GM21423 (cell line): ENCODE data around the gene NCK2.

Experiments used
- ATAC-seq: cut with Tn5 transposase; IDR thresholded peaks from one replicate; pipeline ENCODE4 v1.9.1; 2021; ENCODE audit warnings: mild to moderate bottlenecking, moderate library complexity; ENCODE audit not compliant: unreplicated experiment

The NCK2 gene

DNA sequence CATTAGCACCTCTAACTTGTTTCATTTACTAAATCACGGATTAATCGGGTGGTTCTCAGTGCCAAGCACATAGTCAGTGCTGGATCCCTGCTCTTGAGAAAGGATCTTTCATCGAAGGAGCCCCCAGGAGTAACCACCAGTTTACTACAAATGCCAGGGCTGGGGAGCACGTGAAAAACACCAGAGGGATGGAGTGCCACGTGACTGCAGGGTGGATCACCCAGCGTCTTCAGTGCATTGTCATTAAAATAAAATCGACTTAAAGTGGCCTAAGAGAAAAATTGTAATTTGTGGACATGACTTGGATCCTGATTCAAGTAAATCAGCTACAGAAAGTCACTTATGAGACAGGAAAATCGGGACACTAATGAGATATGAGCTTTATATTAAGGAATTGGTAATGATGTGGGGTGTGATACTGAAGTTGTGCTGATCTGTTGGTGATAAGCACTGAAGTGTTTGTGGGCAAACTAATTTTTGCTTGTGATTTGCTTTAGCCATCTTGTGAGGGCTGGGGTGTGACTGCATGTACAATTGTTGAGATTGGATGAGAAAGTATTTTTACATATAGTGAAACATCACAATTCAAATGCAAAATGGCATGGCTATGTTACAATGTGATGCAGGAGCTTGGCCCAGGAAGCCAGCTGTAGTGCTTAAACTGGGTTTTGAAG lies 63.8 kb downstream of the NCK2 start:
- no peak for ATAC-seq

DNA sequence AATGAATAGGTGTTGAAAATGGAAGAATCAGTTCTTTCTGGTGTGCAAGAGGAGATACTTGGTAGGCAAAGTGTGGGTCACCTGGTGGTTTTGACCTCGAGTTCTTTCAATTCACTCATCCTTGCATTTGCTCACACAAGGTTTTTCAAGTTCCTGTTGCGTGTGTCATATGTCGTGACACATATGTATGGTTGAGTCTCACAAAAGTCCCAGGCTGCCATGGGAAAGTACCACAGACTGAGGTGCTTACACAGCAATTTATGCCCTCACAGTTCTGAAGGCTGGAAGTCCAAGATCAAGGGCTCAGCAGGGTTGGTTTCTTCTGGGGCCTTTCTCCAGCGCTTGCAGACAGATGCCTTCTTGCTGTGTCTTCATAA lies 64.4 kb downstream of the NCK2 start:
- ATAC-seq, result peak; percentile 35

DNA sequence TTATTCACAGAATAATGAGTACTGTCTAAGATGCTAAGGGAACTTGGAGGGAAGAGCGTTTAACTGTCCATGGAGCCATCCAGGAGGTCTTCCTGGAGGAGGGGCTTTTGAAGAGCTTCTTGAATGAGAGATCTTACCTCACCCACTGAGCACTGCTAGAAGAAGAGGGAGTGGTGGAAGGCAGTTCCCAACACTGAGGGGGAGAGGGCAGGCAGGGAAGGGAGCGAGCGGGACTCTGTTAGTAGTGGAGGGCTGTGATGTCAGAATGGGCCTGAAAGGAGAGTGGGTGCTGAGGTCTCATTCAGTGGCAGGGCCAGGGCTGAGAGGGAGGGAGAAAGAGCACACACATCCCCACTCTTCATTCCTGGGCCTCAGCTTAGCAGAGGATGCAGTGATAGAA lies 65.0 kb downstream of the NCK2 start:
- no peak for ATAC-seq

DNA sequence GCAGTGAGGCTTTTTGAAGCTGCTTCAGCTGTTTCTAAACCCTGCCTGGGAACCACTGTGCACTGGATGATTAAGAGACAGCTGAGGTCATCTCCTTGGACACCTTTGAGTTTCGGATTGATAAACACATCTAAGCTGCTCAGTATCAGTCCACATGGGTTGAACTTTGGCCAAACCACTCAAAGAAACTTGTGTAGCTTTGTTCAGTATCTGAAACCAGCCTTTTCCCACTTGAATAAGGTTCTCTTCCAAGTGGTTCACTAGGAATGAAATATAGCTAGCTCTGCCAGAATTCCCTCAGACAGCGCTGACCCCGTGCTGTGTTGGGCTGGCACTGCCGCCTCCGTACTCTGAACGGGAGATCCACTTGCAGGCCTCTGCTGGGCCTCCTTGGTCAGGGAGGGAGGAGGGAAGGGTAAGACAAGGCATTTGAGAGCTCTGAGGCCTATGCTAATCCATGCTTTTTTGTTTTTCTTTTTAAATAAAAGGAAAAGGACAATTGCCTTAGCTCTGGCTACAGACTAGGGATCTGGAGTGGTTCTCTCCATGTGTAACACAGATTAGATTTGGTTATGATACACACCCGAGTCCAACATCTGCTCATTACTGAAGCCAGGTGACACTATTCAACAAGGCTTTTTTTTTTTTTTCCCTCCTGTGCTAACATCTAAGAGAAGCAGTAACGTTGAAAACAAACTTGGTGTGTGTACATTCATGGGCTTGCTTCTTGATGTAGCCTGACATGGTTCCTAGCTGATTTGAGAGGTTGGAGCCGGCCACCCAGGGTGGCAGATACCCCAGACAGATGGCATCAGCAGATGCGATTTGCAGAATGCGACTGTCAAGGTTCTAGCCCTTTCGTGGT lies 67.7 kb downstream of the NCK2 start:
- peak; percentile 88 for ATAC-seq

- ATAC-seq, result no peak
Observed at GRCh38 chr2:105813045-105813315, 68.3 kb downstream of the NCK2 start.

GRCh38 chr2:105813405-105813804 lies 68.7 kb downstream of the NCK2 start:
- no peak for ATAC-seq

GRCh38 chr2:105814291-105814940 lies 69.7 kb downstream of the NCK2 start:
- ATAC-seq, result no peak

DNA sequence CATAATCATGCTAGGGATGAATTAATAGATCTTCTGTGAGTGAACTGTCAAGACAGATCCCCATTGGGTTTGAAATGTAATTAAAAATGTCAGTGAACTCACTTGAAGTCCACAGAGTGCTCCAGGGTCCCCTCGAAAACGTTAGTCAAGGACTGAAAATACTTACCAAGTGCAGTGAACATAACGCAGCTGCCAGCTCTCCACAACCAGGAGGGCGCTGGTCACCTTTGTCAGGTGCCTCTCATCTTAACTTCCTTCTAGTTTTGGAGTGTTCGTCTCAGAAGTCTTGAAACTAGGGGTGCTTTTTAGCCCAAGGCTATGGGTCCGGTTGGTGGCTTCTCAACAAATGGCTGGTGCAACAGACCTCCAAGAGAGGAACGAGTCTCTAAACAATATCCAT lies 70.7 kb downstream of the NCK2 start:
- no peak for ATAC-seq

DNA sequence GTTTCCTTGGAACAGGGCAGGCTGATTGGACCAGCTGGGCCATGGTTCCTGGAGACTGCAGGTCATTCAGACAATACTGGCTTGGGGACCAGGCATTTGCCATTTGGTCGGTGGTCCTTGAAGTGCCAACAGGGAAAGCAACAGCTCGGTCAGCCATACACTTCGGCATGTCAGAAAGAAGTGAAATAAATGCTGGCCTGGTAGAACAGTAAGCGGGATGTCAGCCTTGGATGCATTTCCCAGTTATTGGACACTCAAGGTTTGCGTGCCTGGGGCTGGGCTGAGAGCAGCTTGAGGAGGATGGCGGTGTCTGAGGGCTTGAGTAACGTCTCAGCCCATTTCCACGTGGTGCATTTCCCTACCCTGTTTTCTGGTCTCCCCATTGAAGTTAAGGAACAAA lies 75.4 kb downstream of the NCK2 start:
- no peak for ATAC-seq

GRCh38 chr2:105820691-105821090 lies 76.0 kb downstream of the NCK2 start:
- ATAC-seq, result no peak

DNA sequence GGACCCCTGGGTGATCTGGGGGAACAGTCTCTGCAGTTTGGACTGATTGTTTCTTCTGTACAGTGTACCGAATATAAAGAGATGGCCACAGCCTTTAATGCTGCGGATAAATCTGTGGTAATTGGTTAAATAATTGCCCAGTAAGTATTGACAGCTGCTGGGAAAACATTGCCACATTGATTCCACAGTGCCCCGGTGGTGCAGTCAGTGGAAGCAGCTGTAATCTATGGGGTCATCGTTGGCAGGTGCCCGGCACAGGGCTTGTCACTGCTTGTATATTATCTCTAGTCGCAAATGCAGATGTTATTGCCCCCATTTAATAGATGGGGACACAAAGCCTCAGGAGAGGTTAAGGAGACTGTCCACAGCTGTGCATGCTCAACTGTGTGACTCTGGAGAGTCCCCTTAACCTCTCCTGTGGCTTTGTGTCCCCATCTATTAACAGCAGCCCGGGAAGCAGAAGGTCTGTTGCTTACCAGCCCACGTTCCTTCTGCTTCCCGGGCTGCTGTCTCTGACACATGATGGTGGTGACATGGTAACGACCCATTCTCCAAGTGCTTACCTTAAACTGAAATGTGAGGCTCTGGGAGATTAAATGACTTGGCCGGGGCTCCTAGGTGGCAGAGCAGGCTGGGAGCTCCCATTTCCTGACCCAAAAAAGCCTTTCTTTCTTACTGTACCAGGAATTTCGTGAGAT lies 76.9 kb downstream of the NCK2 start:
- ATAC-seq, result no peak

DNA sequence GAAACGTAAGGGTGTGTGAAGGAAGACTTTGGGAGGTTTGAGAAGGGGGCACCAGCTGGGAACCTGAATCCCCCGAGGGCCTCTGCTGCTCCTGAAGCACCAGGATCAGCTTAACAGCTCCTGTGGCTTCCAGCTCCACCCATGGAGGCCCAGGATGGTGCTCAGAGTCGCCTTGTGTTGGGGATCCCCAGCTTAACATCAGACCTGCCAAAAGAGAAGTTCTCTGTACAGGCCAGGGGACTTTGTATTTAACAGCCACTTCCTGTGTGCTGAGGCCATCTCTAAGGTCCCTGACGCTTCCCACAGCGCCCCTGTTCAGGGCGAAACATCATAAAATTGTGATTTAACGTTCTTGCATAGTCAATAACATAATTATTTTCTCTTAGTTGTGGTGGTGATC lies 77.5 kb downstream of the NCK2 start:
- peak; percentile 85 for ATAC-seq

GRCh38 chr2:105824446-105824845 lies 79.7 kb downstream of the NCK2 start:
- ATAC-seq, result no peak

- ATAC-seq, result no peak
Observed at GRCh38 chr2:105827351-105828096, 82.8 kb downstream of the NCK2 start.

- no peak for ATAC-seq
Observed at GRCh38 chr2:105828558-105828957, 83.8 kb downstream of the NCK2 start.

- peak; percentile 83 for ATAC-seq
Observed at GRCh38 chr2:105834931-105835330, 90.2 kb downstream of the NCK2 start.

DNA sequence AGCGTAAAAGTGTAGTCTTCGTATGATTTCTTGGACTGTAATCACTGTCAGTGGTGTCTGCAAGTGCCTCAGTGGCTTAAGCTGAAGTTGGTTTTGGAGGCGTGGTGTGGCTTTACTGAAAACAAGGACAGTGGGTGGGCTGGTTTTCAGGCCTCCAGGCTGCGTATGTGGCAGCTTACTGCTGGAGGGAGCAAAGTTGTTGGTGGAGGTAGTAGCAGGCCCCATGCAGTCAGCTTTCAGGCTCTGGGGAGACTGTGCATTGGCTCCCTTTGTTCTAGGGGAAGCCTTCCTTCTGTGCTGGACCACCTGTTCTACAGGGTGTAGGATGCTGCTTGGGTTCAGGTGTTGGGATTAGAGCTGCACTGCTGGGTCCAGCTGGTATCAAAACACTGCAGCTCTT lies 91.6 kb downstream of the NCK2 start:
- ATAC-seq, result no peak

GRCh38 chr2:105836840-105837692 lies 92.4 kb downstream of the NCK2 start:
- ATAC-seq, result no peak

DNA sequence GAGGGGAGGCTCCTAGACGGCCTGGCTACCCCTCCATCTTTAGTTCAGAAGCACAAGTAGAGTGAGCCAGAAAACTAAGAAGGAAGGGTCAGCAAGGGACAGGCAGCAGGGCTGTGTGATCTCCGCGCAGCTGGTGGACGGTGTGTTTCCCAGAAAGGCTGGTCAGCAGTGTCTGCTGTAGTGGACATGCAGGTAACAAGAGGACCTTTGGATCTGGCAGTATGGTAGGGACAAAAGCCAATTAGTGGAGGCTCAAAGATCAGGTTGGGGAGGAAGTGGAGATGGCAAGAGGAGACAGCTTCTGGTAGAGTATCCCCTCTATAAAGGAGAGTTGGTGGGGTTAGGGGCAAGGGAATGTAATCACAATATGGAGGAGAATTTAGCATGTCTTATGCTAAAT lies 95.1 kb downstream of the NCK2 start:
- no peak for ATAC-seq

DNA sequence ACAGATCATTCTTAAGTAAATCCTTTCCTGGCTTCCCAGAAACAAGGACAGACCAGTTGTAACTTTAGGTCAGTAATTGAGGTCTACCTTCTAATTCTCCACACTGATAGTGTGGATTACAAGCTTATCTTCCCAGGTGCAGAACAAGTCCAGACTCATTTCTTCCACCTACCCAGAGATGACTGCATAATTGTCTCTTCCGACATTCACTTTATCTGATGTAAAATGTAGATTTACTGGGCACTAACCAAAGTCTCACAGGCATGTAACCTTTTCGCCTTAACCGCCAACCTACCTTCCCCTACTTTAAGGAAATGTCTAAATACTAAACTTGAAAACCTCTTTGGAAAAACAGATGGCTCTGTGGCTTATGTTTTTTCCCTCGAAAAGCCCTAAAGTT lies 96.2 kb downstream of the NCK2 start:
- no peak for ATAC-seq
